NAMALWA (cell line): ENCODE measurements around the gene NAA20.
"Not testable (repeated sequence)": the region's sequence is repeated elsewhere in the genome, so short reads cannot be mapped to it uniquely, and the experiment has no call there.

Experiments
- DNase-seq: peaks from one replicate; pipeline ENCODE4 v3.0.0-alpha.2; 2015; ENCODE audit warnings: low spot score

The NAA20 gene

DNA sequence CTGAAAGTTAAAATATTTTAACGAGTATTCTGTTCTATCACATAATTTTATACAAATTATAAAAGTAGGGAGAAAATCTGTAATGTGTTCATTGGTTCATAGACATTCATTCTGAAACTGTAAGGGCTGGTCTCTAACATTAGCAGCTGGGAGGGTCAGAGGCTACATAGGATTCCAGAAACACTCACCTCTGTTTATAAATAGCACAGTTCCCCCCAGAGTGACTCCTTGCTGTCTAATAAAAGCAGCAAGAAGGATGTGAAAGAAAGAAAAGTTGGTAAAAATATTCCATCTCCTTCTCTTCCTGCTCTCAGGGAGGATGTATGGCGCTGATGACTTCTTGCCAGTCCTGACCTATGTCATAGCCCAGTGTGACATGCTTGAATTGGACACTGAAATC, 25.3 kb upstream of the NAA20 start:
- DNase-seq, result no peak

DNA sequence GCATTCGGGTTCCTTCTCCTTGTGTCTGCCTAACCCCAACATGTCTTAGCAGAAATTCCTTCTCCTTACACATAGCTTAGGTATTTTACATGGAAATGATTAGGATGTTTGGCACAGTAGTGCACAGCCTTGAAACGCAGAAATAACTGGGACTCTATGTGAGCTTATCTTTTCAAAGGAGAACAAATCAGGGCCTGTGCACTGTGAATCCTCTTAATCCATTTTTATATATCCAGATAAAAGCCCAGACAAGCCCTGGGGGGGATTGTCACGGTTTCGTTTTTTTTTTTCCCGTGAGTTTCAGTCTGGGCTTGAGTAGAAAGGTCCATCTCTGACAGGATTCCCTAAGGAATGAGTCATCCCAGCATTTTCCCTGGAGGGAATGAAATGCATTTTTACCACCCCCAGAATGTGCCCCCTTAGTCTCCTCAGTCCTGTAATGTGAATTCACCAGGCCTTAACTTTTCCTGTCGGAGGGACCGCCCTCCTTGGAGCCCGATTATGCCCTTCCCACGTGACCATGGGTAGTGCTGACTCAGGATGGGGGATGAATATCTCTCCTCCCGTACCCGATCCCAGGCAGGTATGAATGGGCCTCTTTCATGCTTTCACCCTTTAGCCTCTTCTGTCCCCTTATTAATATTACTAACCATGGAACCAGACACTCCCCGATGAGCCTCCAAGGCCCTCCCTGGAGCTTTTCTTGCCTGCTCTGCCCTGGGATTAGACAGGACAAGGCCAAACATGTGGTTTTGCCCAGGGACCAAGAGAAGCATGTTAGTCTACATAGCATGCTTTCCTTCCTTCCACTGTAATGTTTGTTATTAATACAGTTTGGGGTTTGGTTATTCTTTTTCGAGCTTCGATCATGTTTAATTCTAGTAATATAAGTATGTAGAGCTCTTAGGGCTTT, 23.9 kb upstream of the NAA20 start:
- DNase-seq, result no peak

DNA sequence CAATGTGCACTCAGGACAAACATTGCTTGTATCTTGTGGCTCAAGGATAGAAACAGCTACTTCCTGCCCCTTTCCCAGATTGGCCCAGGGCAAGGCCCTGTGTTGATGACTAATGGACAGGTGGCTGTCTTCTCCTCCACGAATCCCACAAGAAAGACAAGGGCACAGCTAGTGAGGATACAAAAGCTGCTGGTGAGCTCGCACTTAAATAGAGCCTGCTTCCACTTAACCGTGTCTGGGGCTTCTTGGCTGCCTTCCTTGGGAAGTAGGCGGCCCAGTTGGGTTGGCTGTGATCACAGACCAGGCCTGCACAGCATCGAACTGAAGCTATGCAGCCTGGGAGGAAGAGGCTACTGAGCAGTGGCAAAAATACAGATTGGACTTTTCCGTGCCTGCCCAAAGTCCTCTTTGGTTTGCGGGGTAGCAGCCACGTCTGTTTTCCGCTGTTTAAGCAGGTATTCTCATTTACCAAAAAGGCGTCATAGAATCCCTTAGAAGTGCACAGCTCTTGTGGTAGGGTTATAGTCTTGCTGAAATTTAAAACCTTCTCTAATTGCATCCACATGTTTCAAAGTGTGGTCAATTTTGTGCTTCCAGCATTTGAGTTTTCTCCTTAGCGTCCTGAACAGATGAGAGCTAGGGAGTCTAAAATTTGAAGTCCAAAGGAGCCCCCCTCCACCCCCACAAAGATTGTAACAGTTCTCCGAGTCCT, 23.0 kb upstream of the NAA20 start:
- no peak for DNase-seq

DNA sequence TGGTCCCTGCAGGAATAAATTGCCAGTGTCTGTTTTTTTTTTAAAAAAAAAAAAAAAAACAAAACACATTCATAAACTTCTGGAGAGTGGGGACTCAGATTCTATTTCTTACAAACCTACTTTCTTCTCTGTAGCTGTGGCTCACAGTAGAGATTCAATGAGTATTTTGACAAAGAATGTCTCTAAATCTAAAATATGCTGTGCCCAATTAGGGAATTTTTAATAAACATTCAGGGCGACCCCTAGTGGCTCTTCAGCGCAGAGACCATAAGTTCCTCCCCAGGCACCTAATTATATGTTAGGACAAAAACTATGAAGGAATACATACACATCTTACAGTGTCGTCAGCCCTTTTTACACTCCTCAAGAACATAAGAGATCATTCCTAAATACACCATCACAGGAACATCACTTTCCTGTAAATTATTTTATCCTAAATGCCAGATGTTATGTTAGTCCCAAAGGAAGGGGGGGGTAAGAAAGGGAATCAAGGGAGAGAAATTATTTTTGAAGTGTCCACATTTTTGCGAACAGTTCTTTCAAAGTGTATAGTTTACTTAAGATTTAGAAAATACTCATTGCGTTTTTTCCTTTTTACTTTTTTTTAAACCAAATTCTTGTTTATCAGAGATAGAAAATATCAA, 21.8 kb upstream of the NAA20 start:
- peak; percentile 61 for DNase-seq

DNA sequence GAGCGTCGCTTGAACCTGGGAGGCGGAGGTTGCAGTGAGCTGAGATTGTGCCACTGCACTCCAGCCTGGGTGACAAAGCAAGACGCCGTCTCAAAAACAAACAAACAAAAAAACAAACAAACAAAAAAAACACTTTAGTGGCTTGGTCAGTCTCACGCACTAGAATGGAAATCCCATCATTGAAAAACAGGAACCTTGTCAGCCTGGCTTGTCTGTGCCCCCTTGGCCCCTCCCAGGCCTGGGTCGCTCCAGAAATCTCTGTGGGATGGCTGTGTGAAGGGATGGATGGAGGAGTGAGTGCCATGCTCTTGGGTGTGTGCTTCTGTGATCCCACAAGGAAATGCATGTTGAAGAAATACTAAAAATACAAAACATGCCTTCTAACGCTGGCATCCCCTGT, 20.9 kb upstream of the NAA20 start:
- DNase-seq, result no peak

- DNase-seq, result no peak
Measured at GRCh38 chr20:19996917-19997316, 20.2 kb upstream of the NAA20 start.

DNA sequence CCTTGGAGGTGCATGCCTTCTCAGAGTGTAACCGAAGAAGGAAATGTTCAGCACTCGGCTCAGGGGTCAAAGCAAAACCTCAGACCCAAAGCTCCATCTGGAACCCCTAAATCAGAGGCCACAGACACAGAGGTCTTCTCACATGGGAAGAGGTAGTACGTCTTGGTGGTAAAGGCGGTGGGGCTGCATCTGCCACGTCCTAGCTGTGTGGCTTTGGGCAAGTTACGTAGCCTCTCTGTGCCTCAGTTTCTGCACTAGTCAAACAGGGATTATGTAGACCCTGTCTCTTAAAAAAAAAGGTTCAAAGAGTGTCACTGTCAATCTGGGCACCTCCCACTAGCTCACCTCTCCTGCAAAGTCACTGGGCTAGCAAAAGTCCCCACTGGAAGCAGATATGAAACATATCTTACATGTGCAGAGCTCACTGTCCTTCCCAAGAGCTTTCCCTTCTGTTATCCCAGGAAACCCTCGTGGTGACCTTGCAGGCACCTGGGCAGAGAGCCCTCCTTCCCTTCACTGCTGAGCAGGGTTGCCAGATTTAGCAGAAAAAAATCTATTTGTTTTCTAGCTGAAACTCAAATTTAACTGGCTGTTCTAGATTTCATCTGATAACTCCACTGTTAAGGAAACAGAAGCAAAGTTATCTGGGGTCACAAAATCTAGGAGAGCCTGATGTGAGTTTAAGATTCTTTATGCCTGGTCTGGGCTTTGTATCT, 18.0 kb upstream of the NAA20 start:
- no peak for DNase-seq

DNA sequence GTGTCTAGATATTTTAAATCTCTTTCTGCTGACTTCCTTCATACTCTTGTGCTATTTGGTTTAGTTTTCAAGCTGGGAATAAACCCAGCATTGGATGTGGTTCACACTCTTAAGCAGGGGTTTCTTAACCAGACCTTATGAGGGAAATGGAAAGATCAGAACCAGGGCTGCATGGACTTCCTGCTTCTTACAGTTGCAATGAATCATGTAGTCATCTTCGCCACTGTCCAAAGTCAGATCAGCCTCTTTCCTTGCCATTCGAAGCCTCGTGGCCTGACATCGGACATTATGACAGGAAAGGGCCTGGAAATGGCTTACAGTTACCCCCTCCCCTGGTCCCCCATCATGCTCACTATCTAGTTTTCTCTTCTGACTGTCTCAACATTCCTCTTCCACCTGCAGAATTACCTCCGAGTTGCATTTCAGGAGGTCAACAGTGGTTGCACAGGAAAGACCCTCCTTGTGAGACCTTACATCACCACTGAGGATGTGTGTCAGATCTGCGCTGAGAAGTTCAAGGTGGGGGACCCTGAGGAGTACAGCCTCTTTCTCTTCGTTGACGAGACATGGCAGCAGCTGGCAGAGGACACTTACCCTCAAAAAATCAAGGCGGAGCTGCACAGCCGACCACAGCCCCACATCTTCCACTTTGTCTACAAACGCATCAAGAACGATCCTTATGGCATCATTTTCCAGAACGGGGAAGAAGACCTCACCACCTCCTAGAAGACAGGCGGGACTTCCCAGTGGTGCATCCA, 16.8 kb upstream of the NAA20 start:
- no peak for DNase-seq

DNA sequence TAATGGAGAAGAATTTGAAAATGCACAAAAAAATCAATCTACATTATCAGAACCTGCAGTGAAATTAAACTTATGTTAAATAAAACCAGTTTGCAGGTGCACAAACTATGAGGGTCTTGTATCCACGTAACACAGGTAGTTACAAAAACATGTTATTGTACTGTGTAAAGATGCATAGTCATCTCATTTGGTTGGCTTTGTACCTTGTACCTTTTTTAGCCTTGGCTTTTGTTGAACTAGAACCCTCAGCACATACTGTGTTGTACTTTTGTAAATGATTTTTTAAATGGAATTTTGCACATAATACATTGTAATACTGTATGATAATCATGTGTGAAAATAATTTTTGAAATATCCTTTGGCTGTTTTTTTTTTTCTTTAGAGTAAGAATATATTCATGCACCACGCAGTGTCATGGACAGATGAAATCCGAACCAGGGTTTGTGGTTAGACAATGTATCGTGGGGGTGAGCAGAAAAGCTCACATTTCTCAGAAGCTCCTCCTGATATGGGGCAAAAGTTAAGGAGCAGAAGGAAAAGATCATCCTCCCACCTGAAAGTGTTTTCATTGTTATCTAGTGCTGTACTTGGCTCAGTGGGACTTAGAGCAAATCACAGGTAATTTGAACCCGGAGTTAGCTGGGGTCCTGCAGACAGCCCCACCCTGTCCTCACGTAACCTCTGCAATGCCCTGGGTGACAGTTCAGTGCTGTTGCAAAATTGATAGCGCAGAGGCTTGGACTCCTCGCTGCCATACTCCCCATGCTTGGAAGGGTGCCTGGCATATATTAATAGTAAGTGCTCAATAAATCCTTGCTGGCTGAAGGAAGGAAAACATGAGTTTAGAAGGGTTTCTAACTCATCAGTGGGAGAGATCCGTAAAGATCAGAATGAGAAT, 14.8 kb upstream of the NAA20 start:
- no peak for DNase-seq

DNA sequence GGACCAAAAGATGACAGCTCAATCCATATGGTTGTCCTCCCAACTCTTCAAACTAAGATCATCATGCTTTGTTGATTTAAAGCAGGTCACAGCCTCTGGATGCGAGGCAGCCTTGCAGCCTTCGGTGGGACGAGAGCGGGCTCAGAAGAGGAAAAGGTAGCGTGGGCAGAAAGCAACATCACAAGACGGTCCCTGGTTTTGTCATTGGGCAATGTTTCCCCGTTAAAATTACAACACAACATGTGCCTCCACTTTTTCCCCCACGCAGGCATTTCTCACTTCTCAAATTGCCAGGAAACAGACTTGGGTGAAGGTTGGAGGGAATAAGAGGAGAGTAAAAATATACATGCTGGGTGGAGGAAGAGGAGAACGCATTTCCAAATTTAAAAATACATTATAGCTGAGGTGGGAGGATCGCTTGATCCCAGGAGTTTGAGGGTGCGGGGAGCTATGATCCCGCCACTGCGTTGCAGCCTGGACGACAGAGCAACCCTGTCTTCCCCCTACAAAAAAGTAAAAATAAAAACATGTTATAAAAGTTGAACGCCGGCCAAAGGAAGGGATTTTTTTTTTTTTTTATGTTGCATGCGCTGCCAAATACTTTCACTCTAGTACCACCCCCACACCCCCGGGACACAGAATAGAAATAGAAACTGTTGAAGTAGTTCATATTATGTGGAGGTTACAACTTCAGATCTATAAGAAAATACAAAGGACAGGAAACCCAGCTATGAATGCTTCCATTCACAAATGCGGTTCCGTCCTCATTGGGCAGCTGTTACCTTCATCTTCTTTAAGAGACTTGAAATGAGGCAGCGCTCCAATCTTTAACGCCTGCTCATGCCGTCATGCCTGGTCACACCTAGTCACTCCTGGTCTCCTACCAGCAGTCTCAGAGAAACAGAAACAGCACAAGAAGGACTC, 13.9 kb upstream of the NAA20 start:
- no peak for DNase-seq

DNA sequence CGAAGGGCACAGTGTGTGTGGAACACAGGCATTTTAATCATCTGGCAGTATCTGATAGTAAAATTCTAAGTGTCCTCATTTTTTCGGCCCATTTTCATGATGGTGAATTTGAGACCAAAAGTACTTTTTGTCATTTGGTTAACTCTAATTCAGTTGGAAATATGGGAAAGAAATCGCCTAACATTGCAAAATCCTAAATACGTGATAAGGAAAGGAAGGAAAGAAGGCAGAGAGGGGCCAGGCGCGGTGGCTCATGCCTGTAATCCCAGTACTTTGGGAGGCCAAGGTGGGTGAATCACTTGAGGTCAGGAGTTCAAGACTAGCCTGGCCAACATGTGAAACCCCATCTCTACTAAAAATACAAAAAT, 13.2 kb upstream of the NAA20 start:
- not testable (repeated sequence) for DNase-seq

DNA sequence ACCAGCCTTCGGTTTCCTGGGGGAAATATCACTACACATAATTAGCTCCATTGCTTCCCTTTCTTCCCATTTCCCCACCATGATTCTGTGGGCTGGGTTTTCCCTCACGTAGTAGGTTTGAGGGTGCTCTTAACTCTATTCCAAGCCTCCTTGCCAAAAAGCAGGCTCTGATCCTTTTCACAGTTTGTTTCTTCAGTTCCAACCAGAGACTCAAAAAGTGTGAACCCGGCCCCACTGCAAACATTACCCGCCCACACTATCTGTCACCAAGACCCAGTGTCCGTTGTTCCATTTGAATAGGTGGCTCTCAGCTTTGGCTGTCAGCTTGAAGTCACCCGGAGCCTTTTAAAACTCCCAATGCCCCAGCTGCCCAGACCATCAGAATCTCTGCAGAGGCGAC, 11.8 kb upstream of the NAA20 start:
- no peak for DNase-seq

- no peak for DNase-seq
Measured at GRCh38 chr20:20009784-20010253, 7.3 kb upstream of the NAA20 start.

DNA sequence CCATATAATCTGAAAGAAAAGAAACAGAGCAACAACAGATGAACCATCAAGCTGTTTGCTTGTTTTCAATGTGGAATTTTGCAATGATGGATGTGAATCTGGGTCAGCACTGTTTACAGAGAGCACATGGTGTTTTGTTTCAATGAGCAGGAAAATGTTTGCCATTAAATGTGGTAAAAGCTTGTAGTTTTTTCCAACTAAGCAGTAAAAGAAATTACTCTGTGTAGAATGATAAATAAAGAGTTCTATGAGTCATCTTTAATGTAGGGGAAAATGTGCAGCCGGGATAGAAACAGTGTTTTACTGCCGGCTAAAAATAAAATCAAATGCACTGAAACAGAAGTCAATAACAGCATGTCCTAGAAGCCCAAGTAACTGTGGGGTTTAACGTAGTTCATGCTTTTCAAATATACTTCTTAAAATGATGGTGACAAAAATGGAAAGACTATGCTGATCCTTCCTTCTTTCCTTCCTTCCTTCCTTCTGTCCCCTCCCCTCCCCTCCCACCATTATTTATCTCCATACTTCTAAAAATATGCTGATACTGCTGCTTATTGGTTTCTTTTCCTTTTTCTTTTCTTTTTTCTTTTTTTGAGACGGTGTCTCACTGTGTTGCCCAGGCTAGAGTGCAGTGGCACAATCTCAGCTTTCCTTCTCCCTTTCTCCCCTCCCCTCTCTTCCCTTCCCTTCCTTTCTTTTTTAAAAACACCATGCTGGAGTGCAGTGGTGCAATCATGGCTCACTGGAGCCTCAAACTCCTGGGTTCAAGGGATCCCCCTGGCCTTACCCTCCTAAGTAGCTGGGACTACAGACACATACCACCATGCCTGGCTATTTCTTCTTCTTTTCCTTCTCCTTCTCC, 6.3 kb upstream of the NAA20 start:
- DNase-seq, result no peak

GRCh38 chr20:20012541-20012940, 4.6 kb upstream of the NAA20 start:
- no peak for DNase-seq

DNA sequence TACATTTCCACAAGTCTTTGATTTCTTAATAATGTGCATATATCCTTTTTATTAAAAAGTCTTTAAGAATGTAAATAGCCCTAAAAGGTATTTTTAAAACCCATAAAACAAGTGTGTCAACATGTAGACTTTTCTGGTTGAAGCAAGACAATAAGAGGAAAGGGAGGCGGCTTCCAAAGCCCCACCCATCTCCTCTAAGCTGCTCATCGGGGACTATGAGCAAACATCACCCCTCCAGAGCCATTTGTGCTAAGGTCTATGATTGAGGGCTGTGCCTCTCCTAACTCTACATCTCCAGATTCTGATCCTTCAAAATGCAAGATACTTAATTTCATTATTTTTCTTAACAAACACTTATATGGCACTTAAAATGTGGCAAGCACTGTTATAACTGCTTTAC, 2.5 kb upstream of the NAA20 start:
- no peak for DNase-seq

GRCh38 chr20:20017844-20018185, 653 bp downstream of the NAA20 start:
- DNase-seq, result peak; percentile 59

DNA sequence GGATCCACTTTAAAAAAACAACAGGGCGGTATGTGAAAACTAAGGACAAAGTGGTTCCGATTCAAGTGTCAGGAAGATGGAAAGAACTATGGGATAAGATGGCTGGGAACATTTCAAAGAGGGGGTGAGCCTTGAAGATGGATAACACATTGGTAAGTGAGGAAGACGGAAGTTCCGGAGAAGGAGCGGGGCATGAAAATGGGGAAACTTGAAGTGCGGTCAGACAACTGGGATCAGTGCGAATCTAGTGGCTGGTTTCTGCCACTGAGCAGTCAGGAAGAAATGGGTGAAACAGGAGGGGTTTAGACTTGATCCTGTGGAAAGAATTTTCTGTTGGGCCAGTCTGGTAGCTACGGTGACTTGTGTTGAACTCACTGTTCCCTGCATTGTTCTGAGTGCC, 1.2 kb downstream of the NAA20 start:
- DNase-seq, result no peak
